SH-SY5Y (cell line): ENCODE measurements around the gene VSTM4.

Source experiments
- GATA2 ChIP-seq: IDR thresholded peaks from 2 replicates; pipeline ENCODE4 v1.6.1; 2011; ENCODE audit warnings: mild to moderate bottlenecking, low read depth, low read length
- GATA3 ChIP-seq: IDR thresholded peaks from 2 replicates; pipeline ENCODE4 v1.6.1; 2011; ENCODE audit warnings: low read depth, mild to moderate bottlenecking, low read length, moderate library complexity

VSTM4 gene

GRCh38 chr10:49082766-49083165, 32.6 kb downstream of the VSTM4 start:
- TF ChIP-seq GATA2: no peak
- TF ChIP-seq GATA3: no peak

DNA sequence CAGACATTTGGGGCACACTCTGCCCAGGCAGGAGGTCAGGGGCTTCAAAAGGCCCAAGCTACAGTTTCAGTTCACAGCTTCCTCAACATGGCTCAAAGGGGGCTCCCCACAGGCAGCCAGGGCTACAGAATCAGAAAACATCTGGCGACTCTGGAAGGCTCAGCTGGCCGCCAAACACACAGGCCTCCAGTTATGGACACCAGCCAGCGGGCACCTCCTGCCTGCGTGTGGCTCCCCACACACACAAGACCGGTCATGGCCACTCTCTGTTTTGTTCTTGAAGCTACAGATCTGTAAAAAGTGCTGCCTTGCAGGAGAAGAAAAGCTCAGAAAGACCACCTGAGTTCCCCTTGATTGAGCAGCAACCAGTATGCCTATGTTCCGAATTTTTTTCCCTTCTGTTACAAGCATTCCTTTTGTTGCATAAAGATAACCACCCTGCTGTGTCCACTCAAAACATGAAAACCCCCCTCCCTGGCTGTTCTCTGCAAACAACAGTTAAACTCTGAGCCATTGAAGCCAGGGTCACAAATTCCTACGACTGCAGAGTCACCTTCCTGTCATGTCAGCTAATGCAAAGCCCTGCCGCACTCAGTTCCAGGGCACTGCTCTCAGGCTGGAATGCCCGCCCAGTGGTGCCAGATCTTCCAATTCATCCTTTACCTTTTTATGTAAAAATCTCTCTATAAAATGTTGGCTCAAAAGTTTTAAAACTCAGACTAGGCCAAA, 33.6 kb downstream of the VSTM4 start:
- TF ChIP-seq GATA3: no peak
- no peak for TF ChIP-seq GATA2

- no peak for TF ChIP-seq GATA3
- no peak for TF ChIP-seq GATA2
Measured at GRCh38 chr10:49080965-49081364, 34.4 kb downstream of the VSTM4 start.

GRCh38 chr10:49080071-49080470, 35.3 kb downstream of the VSTM4 start:
- TF ChIP-seq GATA2: no peak
- no peak for TF ChIP-seq GATA3

DNA sequence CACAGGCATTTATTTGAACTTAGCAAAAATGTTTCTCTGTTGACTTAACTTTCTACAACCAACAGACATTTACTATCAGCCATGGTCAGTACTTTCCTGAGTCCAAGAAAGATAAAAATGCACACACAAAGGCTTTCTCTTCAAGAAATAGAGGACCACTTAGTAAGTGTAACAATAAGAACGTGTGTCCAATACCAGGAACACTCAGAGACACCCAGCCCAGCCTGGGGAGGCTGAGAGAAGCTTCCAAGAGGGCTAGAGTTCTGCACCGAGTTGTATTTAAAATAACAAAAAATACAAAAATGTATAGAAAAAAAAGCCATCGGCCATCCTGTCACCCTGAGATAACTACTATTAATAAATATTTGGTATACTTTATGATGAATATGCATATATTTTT, 35.8 kb downstream of the VSTM4 start:
- TF ChIP-seq GATA2: no peak
- TF ChIP-seq GATA3: no peak

DNA sequence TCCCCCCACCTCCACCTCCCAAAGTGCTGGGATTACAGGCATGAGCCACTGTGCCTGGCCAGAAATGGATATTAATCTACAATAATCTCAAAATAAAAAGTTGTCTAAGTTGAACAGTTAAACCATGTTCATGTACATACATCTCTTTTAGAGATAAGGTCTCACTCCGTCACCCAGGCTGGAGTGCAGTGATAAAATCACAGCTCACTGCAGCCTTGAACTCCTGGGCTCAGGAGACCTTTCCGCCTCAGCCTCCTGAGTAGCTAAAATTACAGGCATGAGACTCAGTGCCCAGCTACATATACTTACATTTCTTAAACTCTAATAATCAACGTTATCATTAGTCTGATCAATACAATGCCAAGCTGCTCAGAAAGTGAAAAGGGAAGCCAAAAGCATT, 36.2 kb downstream of the VSTM4 start:
- TF ChIP-seq GATA2 (no peak), GATA3 (no peak)

GRCh38 chr10:49078433-49078832, 36.9 kb downstream of the VSTM4 start:
- TF ChIP-seq GATA3 (no peak), GATA2 (no peak)

DNA sequence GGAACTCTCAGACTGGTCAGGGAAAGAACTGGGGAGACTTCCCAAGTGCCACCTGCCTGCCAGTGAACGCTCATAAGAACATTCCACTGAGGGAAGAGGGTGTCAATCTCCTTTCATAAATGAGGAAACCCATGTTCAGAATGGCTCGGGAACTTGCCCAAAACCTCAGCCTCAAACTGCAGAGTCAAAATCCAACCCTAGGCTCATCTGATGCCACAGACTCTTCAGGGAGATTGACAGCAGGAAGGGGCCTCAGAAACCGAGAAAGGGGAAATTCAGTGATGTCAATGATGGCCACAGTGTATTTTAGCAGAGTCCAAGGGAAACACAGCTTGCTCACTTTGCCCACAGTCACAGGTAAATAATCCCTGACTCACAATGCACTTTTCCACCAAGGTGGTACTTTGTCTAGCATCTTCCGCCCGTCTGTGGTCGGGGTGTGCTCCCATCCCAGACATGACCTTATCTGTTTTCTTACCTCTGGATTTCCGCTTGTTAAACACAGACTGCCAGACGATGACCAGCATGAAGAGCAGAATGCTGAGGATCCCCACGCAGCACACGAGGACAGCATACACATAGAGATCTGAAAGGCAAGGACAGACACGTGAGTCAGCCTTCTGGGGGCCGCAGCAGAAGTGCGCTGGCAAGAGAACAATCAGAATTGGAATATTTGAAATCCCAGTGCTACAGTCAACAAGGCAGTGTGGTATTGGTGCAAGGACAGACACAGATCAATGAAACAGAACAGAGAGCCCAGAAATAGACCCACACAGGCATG, 38.4 kb downstream of the VSTM4 start:
- no peak for TF ChIP-seq GATA3
- no peak for TF ChIP-seq GATA2

DNA sequence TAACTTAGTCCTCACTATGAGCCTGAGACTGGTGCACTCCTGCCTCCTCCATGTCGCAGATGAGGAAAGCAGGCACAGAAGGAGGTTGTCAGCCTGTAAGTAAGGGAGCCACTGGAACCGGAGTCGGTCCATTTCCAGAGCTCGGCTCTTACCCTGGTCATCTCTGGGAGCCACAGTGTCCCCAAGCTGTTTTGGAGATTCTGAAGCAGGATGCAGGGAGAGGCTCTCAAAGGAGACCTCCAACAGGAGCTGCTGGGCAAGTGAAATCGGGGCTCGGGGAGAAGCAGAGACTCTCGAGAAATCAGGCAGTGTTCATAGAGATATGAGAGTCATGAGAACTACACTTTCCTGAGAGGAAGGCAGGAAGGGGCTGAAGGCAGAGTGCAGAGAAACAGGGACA, 39.0 kb downstream of the VSTM4 start:
- TF ChIP-seq GATA3 (no peak), GATA2 (no peak)

GRCh38 chr10:49075743-49076142, 39.6 kb downstream of the VSTM4 start:
- TF ChIP-seq GATA2: no peak
- TF ChIP-seq GATA3: no peak

- TF ChIP-seq GATA3 (no peak), GATA2 (no peak)
Measured at GRCh38 chr10:49074836-49075682, 40.3 kb downstream of the VSTM4 start.

GRCh38 chr10:49072166-49072885, 43.0 kb downstream of the VSTM4 start:
- TF ChIP-seq GATA3: no peak
- TF ChIP-seq GATA2: no peak

- TF ChIP-seq GATA3 (no peak), GATA2 (no peak)
Measured at GRCh38 chr10:49071160-49071761, 44.1 kb downstream of the VSTM4 start.
